Fibroblast of the aortic adventitia (primary cell): ENCODE measurements around the gene TRIAP1. TPM values are rescaled to one million over a fixed set of nuclear protein-coding genes. Genes with fewer than 3 reads are reported as not detected.

Experiments used
- DNase-seq: peaks from one replicate; pipeline ENCODE4 v3.0.0-alpha.2; 2010; ENCODE audit warnings: low read depth
- H3K4me3 ChIP-seq: 2 replicates; pipeline ENCODE4 v1.5.1; 2011; ENCODE audit warnings: low read depth, mild to moderate bottlenecking, control low read depth, low read length, moderate library complexity
- CTCF ChIP-seq: IDR thresholded peaks from 2 replicates; pipeline ENCODE4 v1.5.1; 2011; ENCODE audit warnings: mild to moderate bottlenecking, low read length, control low read depth, inconsistent platforms; ENCODE audit not compliant: insufficient read depth
- total RNA-seq: library from RNA; depleted of rRNA; stranded (reverse); fragments of >200 nt; gene quantifications from 2 replicates; pipeline ENCODE4 v1.2.3, GENCODE V29; 2012; ENCODE audit warnings: low replicate concordance

TRIAP1 gene
- total RNA-seq, 1 donor = 39.0 TPM

GRCh38 chr12:120428597-120429229 lies 17.5 kb downstream of the TRIAP1 start:
- no peak for TF ChIP-seq CTCF
- no peak overlapping the region for H3K4me3 ChIP-seq
- no peak for DNase-seq

- TF ChIP-seq CTCF = no peak
- H3K4me3 ChIP-seq = no peak overlapping the region
- no peak for DNase-seq
Observed at GRCh38 chr12:120425797-120426196, 20.4 kb downstream of the TRIAP1 start.

- DNase-seq = no peak
- no peak overlapping the region for H3K4me3 ChIP-seq
- no peak for TF ChIP-seq CTCF
Observed at GRCh38 chr12:120422892-120423456, 23.2 kb downstream of the TRIAP1 start.

- no peak overlapping the region for H3K4me3 ChIP-seq
- no peak for TF ChIP-seq CTCF
- DNase-seq = no peak
Observed at GRCh38 chr12:120421701-120422100, 24.5 kb downstream of the TRIAP1 start.

GRCh38 chr12:120417917-120418580 lies 28.1 kb downstream of the TRIAP1 start:
- DNase-seq = no peak
- no peak overlapping the region for H3K4me3 ChIP-seq
- TF ChIP-seq CTCF = no peak

- no peak overlapping the region for H3K4me3 ChIP-seq
- DNase-seq = no peak
- no peak for TF ChIP-seq CTCF
Observed at GRCh38 chr12:120416490-120417216, 29.5 kb downstream of the TRIAP1 start.
